A204.1 (cell line): ENCODE measurements around the gene RIMBP3C.
"Not testable (repeated sequence)": the region's sequence is repeated elsewhere in the genome, so short reads cannot be mapped to it uniquely, and the experiment has no call there.

ENCODE experiments used
- FAIRE-seq: peaks from 2 replicates; lab custom pipeline; 2012; peaks lifted over from hg19 to GRCh38; lab: Jason Lieb, UNC

The RIMBP3C gene

DNA sequence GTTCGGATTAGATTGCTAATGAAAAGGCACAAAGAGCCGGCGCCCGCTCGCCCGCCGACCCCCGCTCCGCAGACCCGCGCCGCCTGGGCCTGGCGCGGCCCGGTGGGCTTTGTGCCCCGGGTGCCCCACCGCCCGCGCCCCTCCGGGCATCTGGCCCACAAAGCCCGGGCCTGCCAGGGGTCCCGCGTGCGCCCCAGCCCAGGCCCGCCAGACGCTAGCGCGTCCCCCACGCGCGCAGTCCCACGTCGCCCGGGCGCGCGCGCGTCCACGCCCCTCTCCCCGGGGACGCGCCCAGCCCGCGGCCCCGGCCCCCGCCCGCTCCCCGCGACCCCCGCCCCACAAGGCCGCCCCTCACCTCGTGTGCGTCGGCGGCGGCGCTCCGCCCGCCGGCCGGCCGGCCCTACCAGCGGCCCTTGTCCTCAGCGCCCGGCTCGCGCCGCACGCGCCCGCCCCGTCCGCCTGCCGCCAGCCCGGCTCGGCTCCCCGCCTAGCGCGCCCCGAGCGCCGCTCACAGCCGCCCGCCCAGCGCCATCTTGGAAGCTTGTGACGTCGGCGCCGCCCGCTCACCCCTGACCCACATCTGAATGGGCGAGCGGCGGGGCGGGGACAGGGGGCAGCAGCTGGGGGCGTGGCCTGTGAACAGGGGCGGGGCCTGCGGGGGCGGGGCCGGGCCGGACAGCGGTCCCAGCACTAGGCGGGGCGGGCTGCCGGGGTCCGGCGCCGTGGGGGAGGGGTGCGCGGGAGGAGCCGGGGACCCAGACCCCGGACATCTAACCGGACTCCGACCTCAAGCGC lies 34.1 kb downstream of the RIMBP3C start:
- FAIRE-seq, result not testable (repeated sequence)

DNA sequence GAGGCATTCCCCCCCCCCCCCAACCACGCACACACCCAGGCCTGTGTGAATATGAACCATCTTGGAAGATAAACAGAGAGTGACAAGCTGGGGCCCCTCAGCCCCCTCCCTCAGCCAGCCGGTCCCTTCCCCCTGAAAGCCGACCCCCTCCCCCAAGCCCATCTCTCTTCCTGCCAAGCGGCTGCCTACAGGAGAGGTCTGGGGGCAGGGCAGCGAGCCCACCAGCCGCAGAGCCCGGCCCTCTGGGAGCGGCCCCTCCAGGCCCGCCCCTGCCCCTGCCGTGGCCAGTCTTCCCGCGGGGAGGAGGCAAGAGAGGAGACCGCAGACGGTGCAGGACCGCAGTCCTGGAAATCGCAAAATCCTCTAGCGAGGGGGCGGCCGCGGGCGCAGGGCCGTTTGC lies 34.7 kb downstream of the RIMBP3C start:
- not testable (repeated sequence) for FAIRE-seq

- not testable (repeated sequence) for FAIRE-seq
Measured at GRCh38 chr22:21515234-21515633, 36.0 kb downstream of the RIMBP3C start.

DNA sequence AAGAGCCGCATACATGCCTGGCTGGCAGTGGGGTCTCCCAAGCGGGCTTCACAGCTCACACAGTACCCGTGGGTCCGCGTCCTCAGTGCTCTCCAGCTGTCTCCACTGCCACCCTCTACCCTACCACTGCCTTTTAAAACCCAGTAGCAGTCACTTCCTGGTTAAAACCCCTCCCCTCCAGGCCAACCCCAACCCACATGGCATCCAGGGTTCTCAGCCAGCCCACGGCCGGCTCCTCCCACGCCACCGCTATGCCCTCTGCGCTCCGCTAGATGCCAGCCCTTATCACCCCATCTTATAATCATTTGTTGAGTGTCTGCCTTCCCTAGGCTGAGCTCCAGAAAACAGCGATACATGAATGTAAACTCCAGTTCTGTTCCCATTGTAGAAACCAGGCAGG lies 37.1 kb downstream of the RIMBP3C start:
- not testable (repeated sequence) for FAIRE-seq

DNA sequence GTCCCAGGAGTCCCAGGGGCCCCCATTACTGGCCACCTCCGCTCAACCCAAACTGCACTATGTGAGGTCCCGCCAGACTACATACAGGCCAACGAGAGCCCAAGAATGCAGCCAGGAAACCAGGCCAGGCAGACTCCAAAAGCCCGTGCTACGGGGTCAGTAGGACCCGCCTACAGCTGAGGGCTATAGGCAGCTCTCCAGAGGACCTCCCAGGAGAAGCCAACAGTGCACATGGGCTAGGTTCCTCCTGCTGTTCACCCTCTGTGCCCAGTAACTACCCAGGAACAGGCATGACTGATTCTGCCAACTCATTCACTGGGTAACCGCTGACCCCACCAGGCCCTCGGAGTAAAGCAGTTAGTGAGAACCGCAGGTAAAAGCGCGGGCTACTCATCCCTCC lies 39.2 kb downstream of the RIMBP3C start:
- not testable (repeated sequence) for FAIRE-seq

GRCh38 chr22:21510397-21510796 lies 40.9 kb downstream of the RIMBP3C start:
- not testable (repeated sequence) for FAIRE-seq

- FAIRE-seq, result not testable (repeated sequence)
Measured at GRCh38 chr22:21499623-21500506, 51.4 kb downstream of the RIMBP3C start.

DNA sequence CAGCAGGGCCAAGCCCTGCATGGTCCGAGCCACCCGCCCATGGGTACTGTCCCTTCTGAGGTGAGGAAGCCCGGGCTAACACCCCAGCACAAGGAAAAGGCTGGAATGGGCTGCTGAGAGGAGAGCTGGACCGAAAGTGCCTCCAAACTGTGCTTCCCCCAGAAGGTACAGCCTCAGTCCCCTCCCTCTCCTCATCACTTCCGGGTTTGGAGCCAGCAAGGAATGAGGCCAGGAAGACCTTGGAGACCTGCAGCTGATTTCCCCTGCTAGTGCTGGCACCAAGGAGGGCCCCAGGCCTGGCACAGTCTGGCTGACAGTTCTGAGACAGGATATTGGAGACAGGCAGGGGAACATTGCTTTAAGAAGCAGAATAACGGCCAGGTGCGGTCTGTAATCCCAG lies 52.8 kb downstream of the RIMBP3C start:
- FAIRE-seq, result not testable (repeated sequence)

GRCh38 chr22:21497984-21498383 lies 53.3 kb downstream of the RIMBP3C start:
- not testable (repeated sequence) for FAIRE-seq
